Panc1 (cell line): ENCODE measurements around the gene RAMP1. TPM values are rescaled to one million over a fixed set of nuclear protein-coding genes. Genes with fewer than 3 reads are reported as not detected.

ENCODE experiments used
- ATAC-seq: fragments of 200-7000 bp; cut with Tn5 transposase; 2 replicates; pipeline ENCODE4 v1.9.1; 2020; ENCODE audit warnings: mild to moderate bottlenecking, moderate library complexity
- BruUV-seq: library from RNA; stranded (reverse); fragments of 400-500 nt; replicated peaks from 2 replicates; lab custom pipeline; 2021; lab: Mats Ljungman, UMichigan
- CTCF ChIA-PET: fragments of 300-600 bp; sonication (Branson Sonifier 250); formaldehyde crosslinking; loops from one replicate; lab custom pipeline; 2022; ENCODE audit warnings: antibody characterized with exemption; lab: Charles Lee
- POLR2A ChIA-PET: fragments of 300-600 bp; sonication (Branson Sonifier 250); formaldehyde crosslinking; loops from one replicate; lab custom pipeline; 2022; ENCODE audit warnings: antibody characterized with exemption; lab: Charles Lee
- DNase-seq: peaks from one replicate; pipeline ENCODE4 v3.0.0-alpha.2; 2010; ENCODE audit warnings: low read depth, low spot score
- H3K27ac ChIP-seq: 2 replicates; pipeline ENCODE4 v1.5.1; 2011; ENCODE audit warnings: mild to moderate bottlenecking, low read length, inconsistent platforms
- H3K27me3 ChIP-seq: fragments of 200-500 bp; sonication (Bioruptor generic); 2 replicates; pipeline ENCODE4 v1.6.0; 2014; ENCODE audit warnings: low read length, inconsistent platforms; ENCODE audit not compliant: control insufficient read depth, insufficient read depth
- H3K36me3 ChIP-seq: fragments of 200-500 bp; sonication (Bioruptor generic); 2 replicates; pipeline ENCODE4 v1.5.1; 2014; ENCODE audit warnings: inconsistent platforms, mild to moderate bottlenecking, low read length, moderate library complexity; ENCODE audit not compliant: control insufficient read depth, insufficient read depth
- H3K4me1 ChIP-seq: 2 replicates; pipeline ENCODE4 v1.5.1; 2011; ENCODE audit warnings: inconsistent platforms, mild to moderate bottlenecking, low read length, moderate library complexity; ENCODE audit not compliant: control insufficient read depth, insufficient read depth
- H3K4me3 ChIP-seq, 2 experiments: 2 replicates each; pipeline ENCODE4 v1.5.1; 2011 to 2012; ENCODE audit warnings: low read depth in 2 of 2, low read length in 2 of 2, mild to moderate bottlenecking in 2 of 2, inconsistent platforms in 1 of 2, moderate library complexity in 1 of 2
- H3K9me3 ChIP-seq: fragments of 200-500 bp; sonication (Bioruptor generic); 2 replicates; pipeline ENCODE4 v1.5.1; 2014; ENCODE audit warnings: low read depth, mild to moderate bottlenecking, inconsistent platforms, low read length, moderate library complexity; ENCODE audit not compliant: control insufficient read depth, insufficient read depth
- CTCF ChIP-seq: fragments of 450-650 bp; IDR thresholded peaks from 2 replicates; pipeline ENCODE4 v1.5.1; 2017; ENCODE audit warnings: mild to moderate bottlenecking
- POLR2AphosphoS5 ChIP-seq: IDR thresholded peaks from 2 replicates; pipeline ENCODE4 v1.6.1; 2012; ENCODE audit warnings: mild to moderate bottlenecking, low read depth, low read length, moderate library complexity
- REST ChIP-seq, 2 experiments: IDR thresholded peaks; 2 replicates each; pipeline ENCODE4 v1.6.1; 2011 to 2012; ENCODE audit warnings: low read depth in 2 of 2, control low read depth in 1 of 2, low read length in 1 of 2, mild to moderate bottlenecking in 1 of 2, moderate library complexity in 1 of 2; ENCODE audit not compliant: insufficient read depth in 1 of 2
- SIN3A ChIP-seq: IDR thresholded peaks from 2 replicates; pipeline ENCODE4 v1.6.1; 2012; ENCODE audit warnings: low read depth, mild to moderate bottlenecking, low read length, moderate library complexity, borderline replicate concordance; ENCODE audit not compliant: insufficient read depth
- TCF7L2 ChIP-seq: IDR thresholded peaks from 2 replicates; pipeline ENCODE4 v1.6.1; 2011; ENCODE audit warnings: mild to moderate bottlenecking, low read depth, low read length, inconsistent platforms
- in situ Hi-C: cut with HindIII; loops from 2 replicates; pipeline ENCODE4 v1.10.0; 2016; ENCODE audit warnings: low sequenced_read_pairs, low pct_unique_long_range_greater_than_20kb
- intact Hi-C: fragments of 100-400 bp; cut with micrococcal nuclease; formaldehyde crosslinking; loops from one replicate; pipeline ENCODE4 v1.10.0; 2022; ENCODE audit not compliant: unreplicated experiment
- total RNA-seq: library from RNA; stranded (reverse); gene quantifications from one replicate; pipeline ENCODE4 v1.2.1, GENCODE V29; 2021; ENCODE audit not compliant: unreplicated experiment

RAMP1 gene
- total RNA-seq, 1 experiment from 2014 or later = 17.6 TPM

DNA sequence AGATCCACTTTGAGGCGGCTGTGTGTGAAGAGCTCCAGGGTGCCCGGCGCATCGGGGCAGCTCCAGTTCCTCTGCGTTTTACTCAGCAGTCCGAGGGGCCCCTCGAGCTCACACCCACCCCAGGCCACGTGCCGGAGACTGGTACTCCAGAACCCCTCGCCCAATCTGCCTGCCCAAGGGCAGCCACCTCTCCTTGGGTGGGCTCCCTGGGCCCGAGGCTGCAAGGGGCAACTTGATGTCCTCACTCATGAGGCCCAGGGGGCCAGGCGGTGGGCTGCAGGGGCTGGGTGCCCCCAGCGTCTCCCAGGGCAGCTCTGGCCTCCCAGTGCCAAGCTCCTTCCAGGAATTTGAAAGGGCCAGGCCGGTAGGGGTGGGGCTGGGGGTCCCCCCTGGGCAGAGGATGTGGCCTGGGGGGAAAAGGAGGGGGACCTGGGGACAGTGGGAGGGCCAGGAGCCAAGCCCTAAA, 16.7 kb downstream of the RAMP1 start:
- CTCF ChIA-PET = no interaction called here
- Histone ChIP-seq H3K4me3 (no peak overlapping the region), H3K4me1 (peaks cover 21% of the 10 kb centered on the region), H3K27ac (no peak overlapping the region), H3K9me3 (no peaks in the 10 kb centered on the region), H3K36me3 (no peaks in the 10 kb centered on the region), H3K27me3 (no peaks in the 10 kb centered on the region)
- POLR2A ChIA-PET = interaction anchor here (0.6 kb wide), 1 partner anchor 62 kb away, joined by 6 read pairs; no protein-coding TSS in a partner anchor
- in situ Hi-C loops = no loop called here
- TF ChIP-seq REST (IDR thresholded peaks at IDR 0.05; ENCODE audit: insufficient read depth in 1 of 2, low read depth in 2 of 2, low read length in 1 of 2) (no peak), TCF7L2 (no peak), POLR2AphosphoS5 (no peak), CTCF (no peak), SIN3A (no peak)
- ATAC-seq = no peak
- BruUV-seq = no TSS peak
- no peak for DNase-seq
- intact Hi-C loops = no loop called here

- ChIA-PET CTCF (no interaction called here), POLR2A (no interaction called here)
- ATAC-seq = no peak
- no peaks in the 10 kb centered on the region for H3K27me3 ChIP-seq
- no peak overlapping the region for H3K27ac ChIP-seq
- no peak for DNase-seq
- no peak overlapping the region for H3K4me3 ChIP-seq
- H3K36me3 ChIP-seq = no peaks in the 10 kb centered on the region
- H3K4me1 ChIP-seq = peaks cover 21% of the 10 kb centered on the region
- TF ChIP-seq TCF7L2 (no peak), CTCF (no peak), SIN3A (no peak), REST (IDR thresholded peaks at IDR 0.05; ENCODE audit: insufficient read depth in 1 of 2, low read depth in 2 of 2, low read length in 1 of 2) (no peak), POLR2AphosphoS5 (no peak)
- BruUV-seq = no TSS peak
- in situ Hi-C loops = no loop called here
- no peaks in the 10 kb centered on the region for H3K9me3 ChIP-seq
- intact Hi-C loops = no loop called here
Observed at GRCh38 chr2:237876532-237876931, 17.1 kb downstream of the RAMP1 start.
